Ishikawa (cell line): Measurements from ENCODE around the gene IL1B.

ENCODE experiments used
- CEBPB ChIP-seq: IDR thresholded peaks from 2 replicates; pipeline ENCODE4 v1.6.1; 2012
- CREB1 ChIP-seq: IDR thresholded peaks from 2 replicates; pipeline ENCODE4 v1.6.1; 2012; ENCODE audit warnings: low read depth
- EP300 ChIP-seq: IDR thresholded peaks from 2 replicates; pipeline ENCODE4 v1.6.1; 2012; ENCODE audit warnings: borderline replicate concordance
- TAF1 ChIP-seq: IDR thresholded peaks from 2 replicates; pipeline ENCODE4 v1.6.1; 2012; ENCODE audit warnings: low read depth, mild to moderate bottlenecking
- YY1 ChIP-seq: IDR thresholded peaks from 2 replicates; pipeline ENCODE4 v1.6.1; 2012; ENCODE audit warnings: low read depth
- TF ChIP-seq, protein P1 (sequence below): IDR thresholded peaks from 2 replicates; pipeline ENCODE4 v1.6.1; 2012
- TF ChIP-seq, protein P2 (sequence below): IDR thresholded peaks from 2 replicates; pipeline ENCODE4 v1.6.1; 2012; ENCODE audit warnings: low read depth, mild to moderate bottlenecking

DNA sequence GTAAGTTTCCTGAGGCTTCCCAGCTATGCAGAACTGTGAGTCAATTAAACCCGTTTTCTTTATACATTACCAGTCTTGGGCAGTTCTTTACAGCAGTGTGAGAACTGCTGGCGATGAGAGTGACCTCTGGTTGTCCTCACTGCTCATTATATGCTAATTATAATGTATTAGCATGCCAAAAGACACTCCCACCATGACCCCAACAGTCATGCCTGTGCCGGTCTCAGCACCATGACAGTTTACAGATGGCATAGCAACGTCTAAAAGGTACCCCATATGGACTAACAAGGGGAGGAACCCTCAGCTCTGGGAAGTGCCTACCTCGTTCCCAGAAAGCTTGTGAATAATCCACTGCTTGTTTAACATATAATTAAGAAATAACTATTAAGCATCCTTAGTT lies 44.2 kb downstream of the IL1B start:
- TF ChIP-seq TAF1 = no peak
- no peak for TF ChIP-seq EP300
- TF ChIP-seq, protein P1, sequence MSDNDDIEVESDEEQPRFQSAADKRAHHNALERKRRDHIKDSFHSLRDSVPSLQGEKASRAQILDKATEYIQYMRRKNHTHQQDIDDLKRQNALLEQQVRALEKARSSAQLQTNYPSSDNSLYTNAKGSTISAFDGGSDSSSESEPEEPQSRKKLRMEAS = no peak
- TF ChIP-seq, protein P2, sequence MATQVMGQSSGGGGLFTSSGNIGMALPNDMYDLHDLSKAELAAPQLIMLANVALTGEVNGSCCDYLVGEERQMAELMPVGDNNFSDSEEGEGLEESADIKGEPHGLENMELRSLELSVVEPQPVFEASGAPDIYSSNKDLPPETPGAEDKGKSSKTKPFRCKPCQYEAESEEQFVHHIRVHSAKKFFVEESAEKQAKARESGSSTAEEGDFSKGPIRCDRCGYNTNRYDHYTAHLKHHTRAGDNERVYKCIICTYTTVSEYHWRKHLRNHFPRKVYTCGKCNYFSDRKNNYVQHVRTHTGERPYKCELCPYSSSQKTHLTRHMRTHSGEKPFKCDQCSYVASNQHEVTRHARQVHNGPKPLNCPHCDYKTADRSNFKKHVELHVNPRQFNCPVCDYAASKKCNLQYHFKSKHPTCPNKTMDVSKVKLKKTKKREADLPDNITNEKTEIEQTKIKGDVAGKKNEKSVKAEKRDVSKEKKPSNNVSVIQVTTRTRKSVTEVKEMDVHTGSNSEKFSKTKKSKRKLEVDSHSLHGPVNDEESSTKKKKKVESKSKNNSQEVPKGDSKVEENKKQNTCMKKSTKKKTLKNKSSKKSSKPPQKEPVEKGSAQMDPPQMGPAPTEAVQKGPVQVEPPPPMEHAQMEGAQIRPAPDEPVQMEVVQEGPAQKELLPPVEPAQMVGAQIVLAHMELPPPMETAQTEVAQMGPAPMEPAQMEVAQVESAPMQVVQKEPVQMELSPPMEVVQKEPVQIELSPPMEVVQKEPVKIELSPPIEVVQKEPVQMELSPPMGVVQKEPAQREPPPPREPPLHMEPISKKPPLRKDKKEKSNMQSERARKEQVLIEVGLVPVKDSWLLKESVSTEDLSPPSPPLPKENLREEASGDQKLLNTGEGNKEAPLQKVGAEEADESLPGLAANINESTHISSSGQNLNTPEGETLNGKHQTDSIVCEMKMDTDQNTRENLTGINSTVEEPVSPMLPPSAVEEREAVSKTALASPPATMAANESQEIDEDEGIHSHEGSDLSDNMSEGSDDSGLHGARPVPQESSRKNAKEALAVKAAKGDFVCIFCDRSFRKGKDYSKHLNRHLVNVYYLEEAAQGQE = no peak
- TF ChIP-seq YY1 = no peak
- TF ChIP-seq CREB1 = no peak
- TF ChIP-seq CEBPB = no peak
